K562 (cell line): ENCODE data around the gene GPER1. TPM values are rescaled to one million over a fixed set of nuclear protein-coding genes. Genes with fewer than 3 reads are reported as not detected.

Experiments used
- ATAC-seq: fragments of 200-7000 bp; cut with Tn5 transposase; 3 replicates; pipeline ENCODE4 v1.9.1; 2020; ENCODE audit warnings: moderate library complexity
- BruUV-seq: library from RNA; stranded (reverse); fragments of 400-500 nt; replicated peaks from 2 replicates; lab custom pipeline; 2021; lab: Mats Ljungman, UMichigan
- CTCF ChIA-PET: fragments of 300-600 bp; formaldehyde crosslinking; extraction: SDS; loops from one replicate; lab custom pipeline; 2021; ENCODE audit warnings: low intra/inter-chr PET ratio; lab: Yijun Ruan, JAX
- POLR2A ChIA-PET: fragments of 300-600, 350-650 bp; sonication (Branson Sonifier 250); formaldehyde crosslinking; extraction: SDS; loops from one replicate; lab custom pipeline; 2021; ENCODE audit warnings: antibody characterized with exemption, inconsistent platforms; lab: Yijun Ruan, JAX
- DNase-seq, 4 experiments: peaks; one replicate each; pipeline versions ENCODE4 v3.0.0 to v3.0.0-alpha.2; 2011 to 2018; ENCODE audit warnings: low spot score in 3 of 4, mixed read lengths in 3 of 4; ENCODE audit errors: extremely low read depth in 1 of 4
- FAIRE-seq: peaks from 2 replicates; lab custom pipeline; 2011; peaks lifted over from hg19 to GRCh38; lab: Jason Lieb, UNC
- H2AFZ ChIP-seq: 2 replicates; pipeline ENCODE4 v1.6.0; 2011; ENCODE audit warnings: low read depth, low read length, control low read depth, inconsistent platforms
- H3K27ac ChIP-seq: fragments of 200-600 bp; 3 replicates; pipeline ENCODE4 v1.8.0; 2011; ENCODE audit warnings: low read depth, mild to moderate bottlenecking, control low read depth, inconsistent platforms, low read length, moderate library complexity, mixed read lengths; ENCODE audit errors: extremely low read depth
- H3K27me3 ChIP-seq, 2 experiments: fragments of 300-600 bp in 1 of 2; 2 replicates in 1 of 2; 3 replicates in 1 of 2; pipeline versions ENCODE4 v1.6.0 to v1.8.0; 2011; ENCODE audit warnings: inconsistent platforms in 2 of 2, low read length in 2 of 2, mild to moderate bottlenecking in 1 of 2, mixed read lengths in 1 of 2, moderate library complexity in 1 of 2; ENCODE audit not compliant: control insufficient read depth in 2 of 2, insufficient read depth in 2 of 2
- H3K36me3 ChIP-seq: fragments of 300-600 bp; 3 replicates; pipeline ENCODE4 v1.8.0; 2011; ENCODE audit warnings: mild to moderate bottlenecking, low read length, inconsistent platforms; ENCODE audit not compliant: control insufficient read depth, insufficient read depth
- H3K4me1 ChIP-seq, 2 experiments: fragments of 200-600 bp in 1 of 2; replicated peaks in 1 of 2; 2 replicates in 1 of 2; 3 replicates in 1 of 2; pipeline versions ENCODE4 v1.5.1 to v1.8.0; 2011; ENCODE audit warnings: inconsistent platforms in 2 of 2, low read length in 2 of 2, mild to moderate bottlenecking in 1 of 2, mixed read lengths in 1 of 2, moderate library complexity in 1 of 2; ENCODE audit not compliant: control insufficient read depth in 2 of 2, insufficient read depth in 2 of 2
- H3K4me2 ChIP-seq: 2 replicates; pipeline ENCODE4 v1.6.1; 2011; ENCODE audit warnings: low read length, control low read depth, inconsistent platforms, mixed read lengths; ENCODE audit not compliant: insufficient read depth
- H3K4me3 ChIP-seq: fragments of 200-600 bp; sonication (generic), shearing (Covaris generic); 2 replicates; pipeline ENCODE4 v1.5.1; 2016; ENCODE audit warnings: control low read depth, inconsistent platforms
- H3K79me2 ChIP-seq: fragments of 200-600 bp; 3 replicates; pipeline ENCODE4 v1.8.0; 2011; ENCODE audit warnings: low read length, inconsistent platforms; ENCODE audit not compliant: control insufficient read depth, insufficient read depth
- H3K9ac ChIP-seq, 2 experiments: 2 replicates each; pipeline versions ENCODE4 v1.6.0 to v1.6.1; 2011; ENCODE audit warnings: low read depth in 2 of 2, low read length in 2 of 2, control low read depth in 1 of 2, inconsistent platforms in 1 of 2, mild to moderate bottlenecking in 1 of 2, mixed read lengths in 1 of 2; ENCODE audit not compliant: insufficient read depth in 1 of 2
- H3K9me1 ChIP-seq: one replicate; pipeline ENCODE4 v1.6.0; 2011; ENCODE audit warnings: inconsistent platforms, mild to moderate bottlenecking, low read length, moderate library complexity; ENCODE audit not compliant: control insufficient read depth, insufficient read depth
- H3K9me3 ChIP-seq: replicated peaks from 2 replicates; pipeline ENCODE4 v1.5.1; 2011; ENCODE audit warnings: low read depth, low read length, inconsistent platforms; ENCODE audit not compliant: control insufficient read depth, insufficient read depth
- H4K20me1 ChIP-seq: replicated peaks from 2 replicates; pipeline ENCODE4 v1.6.1; 2011; ENCODE audit warnings: low read length, inconsistent platforms, mixed read lengths; ENCODE audit not compliant: control insufficient read depth, insufficient read depth
- SOX6 ChIP-seq: fragments of 450-650 bp; IDR thresholded peaks from 2 replicates; pipeline ENCODE4 v1.6.1; 2014; ENCODE audit warnings: mild to moderate bottlenecking
- WGBS: fragments of 100-300 bp; shearing (Covaris generic); methylation state at CpG from one replicate; pipeline ENCODE4 v1.1.6; 2016; ENCODE audit warnings: low coverage, mixed read lengths; ENCODE audit not compliant: insufficient coverage; ENCODE audit errors: missing lambda C conversion rate; 5-methylcytosine and 5-hydroxymethylcytosine counted together
- in situ Hi-C: fragments of 300-500 bp; cut with MboI; formaldehyde crosslinking; loops from 4 replicates; pipeline ENCODE4 v1.15.0; 2018; ENCODE audit warnings: inconsistent platforms, mixed read lengths
- intact Hi-C: fragments of 100-400 bp; cut with micrococcal nuclease; formaldehyde crosslinking; loops from 2 replicates; pipeline ENCODE4 v1.14.2; 2022
- polyA plus RNA-seq, 8 experiments: library from polyadenylated mRNA; depleted of rRNA in 4 of 8; stranded (reverse) in 5 of 8; unstranded in 3 of 8; fragments of >200 nt; fragmentation: Nextera tagmentation in 2 of 8; fragmentation: Illumina TruSeq in 1 of 8; extraction: Ambion mirVana in 2 of 8; extraction: Trizol in 1 of 8; gene quantifications; 2 replicates each; pipeline versions ENCODE4 v1.2.1 to v1.2.3, GENCODE V29; 2011 to 2014; ENCODE audit warnings: inconsistent platforms in 1 of 8, missing spikeins in 1 of 8
- total RNA-seq, 7 experiments: library from RNA; depleted of rRNA in 6 of 7; stranded (reverse); fragments of >200 nt in 6 of 7; fragmentation: Illumina TruSeq in 2 of 7; extraction: Trizol in 2 of 7; gene quantifications; 2 replicates each; pipeline versions ENCODE4 v1.2.1 to v1.2.3, GENCODE V29; 2011 to 2021; ENCODE audit warnings: low replicate concordance in 1 of 7
- TF ChIP-seq, protein P1 (sequence below), 2 experiments: IDR thresholded peaks in 1 of 2; conservative IDR thresholded peaks in 1 of 2; 2 replicates each; pipeline ENCODE4 v1.6.1; 2016; ENCODE audit warnings: low read depth in 2 of 2, mild to moderate bottlenecking in 1 of 2, missing compliant biosample characterization in 1 of 2, missing genetic modification characterization in 1 of 2, moderate library complexity in 1 of 2
- TF ChIP-seq, protein P2 (sequence below): sonication (generic); formaldehyde crosslinking; IDR thresholded peaks from 2 replicates; pipeline ENCODE4 v1.8.1; 2023; ENCODE audit warnings: mild to moderate bottlenecking, missing genetic modification reagents

GPER1 gene
- total and polyA plus RNA-seq, 9 of the 15 experiments (the other 6 are each of a cell fraction or from before 2014, with no cell fraction given), result 0.04 to 0.09 (median 0.08) TPM; not detected in 6

DNA sequence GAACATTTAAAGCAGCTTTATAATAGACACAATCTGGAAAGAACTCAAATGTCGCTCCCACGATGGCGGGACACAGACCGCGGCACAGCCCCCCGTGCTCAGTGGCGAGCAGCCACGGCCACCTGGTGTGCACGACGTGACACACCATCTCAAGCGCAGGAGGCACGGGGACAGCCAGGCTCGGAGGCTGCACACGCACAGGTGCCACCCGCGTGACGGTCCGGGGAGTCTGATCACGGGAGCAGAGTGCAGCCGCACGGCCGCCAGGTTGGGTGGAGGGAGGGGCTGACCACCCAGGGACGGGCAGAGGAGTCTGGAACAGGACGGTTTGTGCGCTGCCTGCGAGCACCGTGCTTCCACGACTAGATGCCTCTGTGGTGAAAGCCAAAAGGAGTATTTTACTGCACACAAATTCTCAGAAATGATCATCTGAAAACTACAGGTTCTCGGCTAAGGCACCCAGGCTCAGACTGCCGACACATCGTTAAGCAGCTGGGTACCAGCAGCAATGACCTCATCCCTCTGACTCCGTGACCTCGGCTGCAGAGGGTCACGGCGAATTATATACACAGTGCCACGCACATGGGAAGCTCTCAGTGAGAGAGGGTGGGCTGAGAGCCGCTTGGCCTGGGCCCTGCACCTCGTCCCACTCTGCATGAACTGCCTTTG lies 7.5 kb upstream of the GPER1 start:
- intact Hi-C loops, result no loop called here
- peak overlapping the region in 1 of 2 experiments; percentile 50; a peak in 1 of 4 replicates for H3K9ac ChIP-seq
- peaks cover 0 to 59% of the 10 kb centered on the region in 2 experiments; a peak in 2 of 5 replicates for H3K4me1 ChIP-seq
- ChIA-PET POLR2A (interaction anchor here (0.6 to 1.4 kb wide), 2 partner anchors 10 to 86 kb away, joined by 3 to 6 read pairs; no protein-coding TSS in a partner anchor), CTCF (no interaction called here)
- H3K4me3 ChIP-seq, result no peak overlapping the region
- no peaks in the 10 kb centered on the region for H3K9me3 ChIP-seq
- in situ Hi-C loops, result no loop called here
- H3K36me3 ChIP-seq, result no peaks in the 10 kb centered on the region; the same call in 2 of the 3 replicates
- FAIRE-seq (no peak), ATAC-seq (no peak), DNase-seq (no peak)
- H3K27ac ChIP-seq, result no peak overlapping the region
- WGBS, result 88% methylated on average over 37 of the region's 38 CpGs
- no peaks in the 10 kb centered on the region for H4K20me1 ChIP-seq
- H3K79me2 ChIP-seq, result no peaks in the 10 kb centered on the region
- no peak for TF ChIP-seq SOX6
- TF ChIP-seq, protein P1, sequence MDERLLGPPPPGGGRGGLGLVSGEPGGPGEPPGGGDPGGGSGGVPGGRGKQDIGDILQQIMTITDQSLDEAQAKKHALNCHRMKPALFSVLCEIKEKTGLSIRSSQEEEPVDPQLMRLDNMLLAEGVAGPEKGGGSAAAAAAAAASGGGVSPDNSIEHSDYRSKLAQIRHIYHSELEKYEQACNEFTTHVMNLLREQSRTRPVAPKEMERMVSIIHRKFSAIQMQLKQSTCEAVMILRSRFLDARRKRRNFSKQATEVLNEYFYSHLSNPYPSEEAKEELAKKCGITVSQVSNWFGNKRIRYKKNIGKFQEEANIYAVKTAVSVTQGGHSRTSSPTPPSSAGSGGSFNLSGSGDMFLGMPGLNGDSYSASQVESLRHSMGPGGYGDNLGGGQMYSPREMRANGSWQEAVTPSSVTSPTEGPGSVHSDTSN (CRISPR knock-in tag; IDR thresholded peaks at IDR 0.05; ENCODE audit: low read depth), result no peak
- TF ChIP-seq, protein P1 (tag; conservative IDR thresholded peaks at IDR 0.05; ENCODE audit: low read depth), result no peak
- TF ChIP-seq, protein P2, sequence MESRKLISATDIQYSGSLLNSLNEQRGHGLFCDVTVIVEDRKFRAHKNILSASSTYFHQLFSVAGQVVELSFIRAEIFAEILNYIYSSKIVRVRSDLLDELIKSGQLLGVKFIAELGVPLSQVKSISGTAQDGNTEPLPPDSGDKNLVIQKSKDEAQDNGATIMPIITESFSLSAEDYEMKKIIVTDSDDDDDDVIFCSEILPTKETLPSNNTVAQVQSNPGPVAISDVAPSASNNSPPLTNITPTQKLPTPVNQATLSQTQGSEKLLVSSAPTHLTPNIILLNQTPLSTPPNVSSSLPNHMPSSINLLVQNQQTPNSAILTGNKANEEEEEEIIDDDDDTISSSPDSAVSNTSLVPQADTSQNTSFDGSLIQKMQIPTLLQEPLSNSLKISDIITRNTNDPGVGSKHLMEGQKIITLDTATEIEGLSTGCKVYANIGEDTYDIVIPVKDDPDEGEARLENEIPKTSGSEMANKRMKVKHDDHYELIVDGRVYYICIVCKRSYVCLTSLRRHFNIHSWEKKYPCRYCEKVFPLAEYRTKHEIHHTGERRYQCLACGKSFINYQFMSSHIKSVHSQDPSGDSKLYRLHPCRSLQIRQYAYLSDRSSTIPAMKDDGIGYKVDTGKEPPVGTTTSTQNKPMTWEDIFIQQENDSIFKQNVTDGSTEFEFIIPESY (CRISPR knock-in tag), result peak; percentile 33; the same call in 1 of the 2 replicates
- no TSS peak for BruUV-seq
- H3K4me2 ChIP-seq, result no peak overlapping the region
- H3K9me1 ChIP-seq, result no peaks in the 10 kb centered on the region
- no peaks in the 10 kb centered on the region for H3K27me3 ChIP-seq
- no peak overlapping the region for H2AFZ ChIP-seq
